ENCODE results near the gene TMEM117.

TMEM117 gene

GRCh38 chr12:44058366-44058765 is 222.5 kb downstream of the TMEM117 start:
- Histone ChIP-seq H3K9me3 (ENCODE audit: insufficient read depth, low read length) (no peaks in the 10 kb centered on the region), H3K4me2 (ENCODE audit: low read length) (no peak overlapping the region), H3K4me3 (ENCODE audit: low read length) (no peak overlapping the region), H3K27me3 (ENCODE audit: low read depth, low read length) (no peaks in the 10 kb centered on the region), H4K20me1 (ENCODE audit: insufficient read depth, low read length) (no peaks in the 10 kb centered on the region), H3K36me3 (replicated peaks; ENCODE audit: low read depth, low read length) (no peaks in the 10 kb centered on the region), H3K4me1 (ENCODE audit: low read length) (no peaks in the 10 kb centered on the region), H3K79me2 (ENCODE audit: low read length) (no peaks in the 10 kb centered on the region), H3K27ac (ENCODE audit: low read length) (no peak overlapping the region), H2AFZ (ENCODE audit: low read depth, low read length) (no peak overlapping the region), H3K9ac (ENCODE audit: low read length) (no peak overlapping the region)
- TF ChIP-seq, protein P1, sequence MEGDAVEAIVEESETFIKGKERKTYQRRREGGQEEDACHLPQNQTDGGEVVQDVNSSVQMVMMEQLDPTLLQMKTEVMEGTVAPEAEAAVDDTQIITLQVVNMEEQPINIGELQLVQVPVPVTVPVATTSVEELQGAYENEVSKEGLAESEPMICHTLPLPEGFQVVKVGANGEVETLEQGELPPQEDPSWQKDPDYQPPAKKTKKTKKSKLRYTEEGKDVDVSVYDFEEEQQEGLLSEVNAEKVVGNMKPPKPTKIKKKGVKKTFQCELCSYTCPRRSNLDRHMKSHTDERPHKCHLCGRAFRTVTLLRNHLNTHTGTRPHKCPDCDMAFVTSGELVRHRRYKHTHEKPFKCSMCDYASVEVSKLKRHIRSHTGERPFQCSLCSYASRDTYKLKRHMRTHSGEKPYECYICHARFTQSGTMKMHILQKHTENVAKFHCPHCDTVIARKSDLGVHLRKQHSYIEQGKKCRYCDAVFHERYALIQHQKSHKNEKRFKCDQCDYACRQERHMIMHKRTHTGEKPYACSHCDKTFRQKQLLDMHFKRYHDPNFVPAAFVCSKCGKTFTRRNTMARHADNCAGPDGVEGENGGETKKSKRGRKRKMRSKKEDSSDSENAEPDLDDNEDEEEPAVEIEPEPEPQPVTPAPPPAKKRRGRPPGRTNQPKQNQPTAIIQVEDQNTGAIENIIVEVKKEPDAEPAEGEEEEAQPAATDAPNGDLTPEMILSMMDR (IDR thresholded peaks at IDR 0.05; ENCODE audit: low read depth, low read length): no peak
- no peak for TF ChIP-seq EZH2phosphoT487 (IDR thresholded peaks at IDR 0.05; ENCODE audit: low read depth)

DNA sequence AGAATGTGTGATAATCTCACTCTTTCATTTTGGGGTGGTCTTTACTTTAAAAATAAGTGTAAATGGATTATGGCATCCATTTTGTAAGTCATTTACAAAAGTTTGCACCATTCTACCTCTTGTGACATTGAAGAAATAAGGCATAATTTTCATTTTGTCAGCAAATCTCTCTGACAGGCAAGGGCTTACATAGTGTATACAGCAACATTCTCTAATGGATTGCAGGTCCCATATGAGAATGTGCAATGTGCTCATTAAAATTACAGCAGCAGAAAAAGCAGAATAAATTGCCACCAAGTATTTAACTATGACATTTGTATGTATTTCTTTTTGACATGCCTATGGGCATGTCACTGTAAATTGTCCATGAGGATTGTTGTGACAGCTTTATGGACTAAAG is 223.6 kb downstream of the TMEM117 start:
- H3K4me3 ChIP-seq (ENCODE audit: low read length): no peak overlapping the region
- H3K27ac ChIP-seq (ENCODE audit: low read length): no peak overlapping the region
- H4K20me1 ChIP-seq (ENCODE audit: insufficient read depth, low read length): no peaks in the 10 kb centered on the region
- TF ChIP-seq EZH2phosphoT487 (IDR thresholded peaks at IDR 0.05; ENCODE audit: low read depth): no peak
- TF ChIP-seq, protein P1 (IDR thresholded peaks at IDR 0.05; ENCODE audit: low read depth, low read length): no peak
- H3K4me2 ChIP-seq (ENCODE audit: low read length): no peak overlapping the region
- H3K79me2 ChIP-seq (ENCODE audit: low read length): no peaks in the 10 kb centered on the region
- H3K9ac ChIP-seq (ENCODE audit: low read length): no peak overlapping the region
- no peak overlapping the region for H2AFZ ChIP-seq (ENCODE audit: low read depth, low read length)
- H3K9me3 ChIP-seq (ENCODE audit: insufficient read depth, low read length): no peaks in the 10 kb centered on the region
- H3K27me3 ChIP-seq (ENCODE audit: low read depth, low read length): no peaks in the 10 kb centered on the region
- no peaks in the 10 kb centered on the region for H3K4me1 ChIP-seq (ENCODE audit: low read length)
- H3K36me3 ChIP-seq (replicated peaks; ENCODE audit: low read depth, low read length): no peaks in the 10 kb centered on the region

GRCh38 chr12:44063671-44064070 is 227.8 kb downstream of the TMEM117 start:
- Histone ChIP-seq H3K79me2 (ENCODE audit: low read length) (no peaks in the 10 kb centered on the region), H3K9me3 (ENCODE audit: insufficient read depth, low read length) (no peaks in the 10 kb centered on the region), H3K27ac (ENCODE audit: low read length) (no peak overlapping the region), H3K4me1 (ENCODE audit: low read length) (no peaks in the 10 kb centered on the region), H3K36me3 (replicated peaks; ENCODE audit: low read depth, low read length) (no peaks in the 10 kb centered on the region), H3K9ac (ENCODE audit: low read length) (no peak overlapping the region), H2AFZ (ENCODE audit: low read depth, low read length) (no peak overlapping the region), H3K4me3 (ENCODE audit: low read length) (no peak overlapping the region), H3K27me3 (ENCODE audit: low read depth, low read length) (no peaks in the 10 kb centered on the region), H3K4me2 (ENCODE audit: low read length) (no peak overlapping the region), H4K20me1 (ENCODE audit: insufficient read depth, low read length) (no peaks in the 10 kb centered on the region)
- TF ChIP-seq, protein P1 (IDR thresholded peaks at IDR 0.05; ENCODE audit: low read depth, low read length): no peak
- TF ChIP-seq EZH2phosphoT487 (IDR thresholded peaks at IDR 0.05; ENCODE audit: low read depth): no peak

- no peak overlapping the region for H3K4me3 ChIP-seq (ENCODE audit: low read length)
- H2AFZ ChIP-seq (ENCODE audit: low read depth, low read length): no peak overlapping the region
- no peaks in the 10 kb centered on the region for H3K36me3 ChIP-seq (replicated peaks; ENCODE audit: low read depth, low read length)
- TF ChIP-seq, protein P1 (IDR thresholded peaks at IDR 0.05; ENCODE audit: low read depth, low read length): no peak
- TF ChIP-seq EZH2phosphoT487 (IDR thresholded peaks at IDR 0.05; ENCODE audit: low read depth): no peak
- no peak overlapping the region for H3K4me2 ChIP-seq (ENCODE audit: low read length)
- H3K4me1 ChIP-seq (ENCODE audit: low read length): no peaks in the 10 kb centered on the region
- no peak overlapping the region for H3K9ac ChIP-seq (ENCODE audit: low read length)
- no peak overlapping the region for H3K27ac ChIP-seq (ENCODE audit: low read length)
- H4K20me1 ChIP-seq (ENCODE audit: insufficient read depth, low read length): no peaks in the 10 kb centered on the region
- no peaks in the 10 kb centered on the region for H3K79me2 ChIP-seq (ENCODE audit: low read length)
- no peaks in the 10 kb centered on the region for H3K9me3 ChIP-seq (ENCODE audit: insufficient read depth, low read length)
- H3K27me3 ChIP-seq (ENCODE audit: low read depth, low read length): no peaks in the 10 kb centered on the region
Observed at GRCh38 chr12:44076871-44077270, 241.0 kb downstream of the TMEM117 start.
